ENCODE data around the gene PTPRN2. TPM values are rescaled to one million over a fixed set of nuclear protein-coding genes. Genes with fewer than 3 reads are reported as not detected.

PTPRN2 gene
- total RNA-seq, 4 donors from 2014 or later = 14.9 to 34.3 (median 21.3) TPM

DNA sequence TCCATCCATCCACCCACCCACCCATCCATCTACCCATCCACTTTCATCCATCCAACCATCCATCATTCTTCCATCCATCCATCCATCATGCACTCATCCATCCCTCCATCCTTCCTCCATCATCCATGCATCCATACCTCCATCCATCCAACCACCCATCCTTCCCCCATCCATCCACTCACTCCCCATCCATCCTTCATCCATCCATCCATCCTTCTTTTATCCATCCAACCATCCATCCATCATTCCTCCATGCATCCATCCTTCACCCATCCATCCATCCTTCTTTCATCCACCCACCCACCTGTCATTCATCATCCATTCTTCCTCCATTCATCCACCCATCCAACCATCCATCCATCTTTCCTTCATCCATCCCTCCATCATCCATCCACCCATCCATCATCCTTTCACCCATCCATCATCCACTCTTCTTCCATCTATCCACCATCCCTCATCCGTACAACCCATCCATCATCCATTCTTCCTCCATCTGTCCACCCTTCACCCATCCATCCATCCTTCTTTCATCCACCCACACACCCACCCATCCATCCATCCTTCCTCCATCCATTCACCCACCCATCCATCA lies 822.6 kb downstream of the PTPRN2 start:
- Histone ChIP-seq H3K36me3 (no peaks in the 10 kb centered on the region), H3K27me3 (no peaks in the 10 kb centered on the region), H3K4me1 (no peaks in the 10 kb centered on the region), H3K27ac (no peak overlapping the region), H3K9me3 (no peaks in the 10 kb centered on the region), H3K4me3 (no peak overlapping the region)
- TF ChIP-seq POLR2A (IDR thresholded peaks at IDR 0.05) = no peak
- TF ChIP-seq, protein P1, sequence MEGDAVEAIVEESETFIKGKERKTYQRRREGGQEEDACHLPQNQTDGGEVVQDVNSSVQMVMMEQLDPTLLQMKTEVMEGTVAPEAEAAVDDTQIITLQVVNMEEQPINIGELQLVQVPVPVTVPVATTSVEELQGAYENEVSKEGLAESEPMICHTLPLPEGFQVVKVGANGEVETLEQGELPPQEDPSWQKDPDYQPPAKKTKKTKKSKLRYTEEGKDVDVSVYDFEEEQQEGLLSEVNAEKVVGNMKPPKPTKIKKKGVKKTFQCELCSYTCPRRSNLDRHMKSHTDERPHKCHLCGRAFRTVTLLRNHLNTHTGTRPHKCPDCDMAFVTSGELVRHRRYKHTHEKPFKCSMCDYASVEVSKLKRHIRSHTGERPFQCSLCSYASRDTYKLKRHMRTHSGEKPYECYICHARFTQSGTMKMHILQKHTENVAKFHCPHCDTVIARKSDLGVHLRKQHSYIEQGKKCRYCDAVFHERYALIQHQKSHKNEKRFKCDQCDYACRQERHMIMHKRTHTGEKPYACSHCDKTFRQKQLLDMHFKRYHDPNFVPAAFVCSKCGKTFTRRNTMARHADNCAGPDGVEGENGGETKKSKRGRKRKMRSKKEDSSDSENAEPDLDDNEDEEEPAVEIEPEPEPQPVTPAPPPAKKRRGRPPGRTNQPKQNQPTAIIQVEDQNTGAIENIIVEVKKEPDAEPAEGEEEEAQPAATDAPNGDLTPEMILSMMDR (IDR thresholded peaks at IDR 0.05) = no peak
- no peak for DNase-seq

DNA sequence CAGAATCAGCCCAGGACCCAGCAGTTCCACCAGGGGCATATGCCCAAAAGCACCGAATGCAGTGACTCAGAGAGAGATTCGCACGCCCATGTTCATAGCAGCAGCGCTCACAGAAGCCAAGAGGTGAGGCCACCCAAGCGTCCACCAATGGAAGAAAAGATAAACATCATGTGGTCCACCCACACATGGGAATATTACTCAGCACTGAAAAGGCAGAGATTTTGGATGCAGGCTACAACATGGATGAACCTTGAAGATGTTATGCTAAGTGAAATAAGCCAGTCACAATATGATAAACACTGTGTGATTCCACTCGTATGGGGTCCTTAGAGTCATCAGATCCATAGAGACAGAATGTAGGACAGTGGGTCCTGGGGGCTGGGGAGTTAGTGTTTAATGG lies 823.4 kb downstream of the PTPRN2 start:
- TF ChIP-seq, protein P1 (IDR thresholded peaks at IDR 0.05) = no peak
- no peak for TF ChIP-seq POLR2A (IDR thresholded peaks at IDR 0.05)
- DNase-seq = no peak
- H3K36me3 ChIP-seq = no peaks in the 10 kb centered on the region
- H3K27ac ChIP-seq = no peak overlapping the region
- no peaks in the 10 kb centered on the region for H3K4me1 ChIP-seq
- no peaks in the 10 kb centered on the region for H3K9me3 ChIP-seq
- H3K27me3 ChIP-seq = no peaks in the 10 kb centered on the region
- H3K4me3 ChIP-seq = no peak overlapping the region

DNA sequence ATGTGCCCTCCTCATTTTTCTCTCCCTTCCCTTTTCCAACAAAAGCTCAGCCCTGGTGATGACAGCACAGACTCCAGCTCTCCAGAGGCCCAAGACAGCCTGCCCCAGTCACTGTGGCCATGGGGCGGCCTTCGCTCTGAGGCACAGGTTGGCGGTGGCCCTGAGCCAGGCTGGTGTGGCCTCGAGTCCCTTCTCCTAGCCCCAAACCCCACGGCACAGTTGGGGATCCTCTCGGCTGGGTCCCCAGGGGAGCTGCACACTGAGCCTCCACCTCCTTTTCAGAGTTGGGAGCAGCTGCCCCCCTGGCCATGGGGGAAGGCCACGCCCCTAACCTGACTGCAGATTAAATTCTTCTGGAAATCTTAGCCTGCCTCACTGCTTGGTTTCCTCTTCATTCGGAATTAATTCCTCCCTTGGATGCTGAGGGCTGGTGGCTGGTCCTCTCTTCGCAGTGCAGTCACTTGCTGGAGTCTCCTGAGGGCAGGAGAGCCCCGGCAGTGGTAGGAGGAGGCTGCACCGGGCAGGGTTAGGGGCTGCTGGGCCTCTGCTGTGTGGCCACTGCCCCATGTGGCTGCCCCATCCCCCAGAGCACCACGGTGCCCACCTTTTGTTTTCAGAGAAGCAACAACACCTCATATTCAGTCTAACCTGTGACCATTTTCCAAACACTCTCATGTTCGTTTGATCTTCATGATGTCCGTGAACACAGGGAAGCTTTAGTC lies 824.2 kb downstream of the PTPRN2 start:
- TF ChIP-seq POLR2A (IDR thresholded peaks at IDR 0.05) = no peak
- TF ChIP-seq, protein P1 (IDR thresholded peaks at IDR 0.05) = no peak
- Histone ChIP-seq H3K4me1 (no peaks in the 10 kb centered on the region), H3K27ac (no peak overlapping the region), H3K4me3 (no peak overlapping the region), H3K27me3 (no peaks in the 10 kb centered on the region), H3K9me3 (no peaks in the 10 kb centered on the region), H3K36me3 (no peaks in the 10 kb centered on the region)
- DNase-seq = no peak

DNA sequence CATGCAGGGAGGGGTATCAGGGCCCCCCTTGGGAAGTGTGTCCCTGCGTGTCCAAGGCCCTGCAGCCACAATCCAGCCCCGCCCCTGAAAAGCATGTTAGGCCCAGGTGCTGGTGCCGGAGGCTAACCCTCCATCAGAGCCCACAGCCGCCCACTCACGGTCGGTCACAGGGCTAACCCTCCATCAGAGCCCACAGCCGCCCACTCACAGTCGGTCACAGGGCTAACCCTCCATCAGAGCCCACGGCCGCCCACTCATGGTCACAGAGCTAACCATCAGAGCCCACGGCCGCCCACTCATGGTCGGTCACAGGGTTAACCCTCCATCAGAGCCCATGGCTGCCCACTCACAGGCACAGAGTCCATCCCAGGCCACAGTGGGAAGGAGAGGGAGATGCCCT lies 824.8 kb downstream of the PTPRN2 start:
- H3K36me3 ChIP-seq = no peaks in the 10 kb centered on the region
- no peak overlapping the region for H3K4me3 ChIP-seq
- no peaks in the 10 kb centered on the region for H3K27me3 ChIP-seq
- H3K4me1 ChIP-seq = no peaks in the 10 kb centered on the region
- no peak overlapping the region for H3K27ac ChIP-seq
- DNase-seq = no peak
- no peak for TF ChIP-seq POLR2A (IDR thresholded peaks at IDR 0.05)
- TF ChIP-seq, protein P1 (IDR thresholded peaks at IDR 0.05) = no peak
- H3K9me3 ChIP-seq = no peaks in the 10 kb centered on the region

DNA sequence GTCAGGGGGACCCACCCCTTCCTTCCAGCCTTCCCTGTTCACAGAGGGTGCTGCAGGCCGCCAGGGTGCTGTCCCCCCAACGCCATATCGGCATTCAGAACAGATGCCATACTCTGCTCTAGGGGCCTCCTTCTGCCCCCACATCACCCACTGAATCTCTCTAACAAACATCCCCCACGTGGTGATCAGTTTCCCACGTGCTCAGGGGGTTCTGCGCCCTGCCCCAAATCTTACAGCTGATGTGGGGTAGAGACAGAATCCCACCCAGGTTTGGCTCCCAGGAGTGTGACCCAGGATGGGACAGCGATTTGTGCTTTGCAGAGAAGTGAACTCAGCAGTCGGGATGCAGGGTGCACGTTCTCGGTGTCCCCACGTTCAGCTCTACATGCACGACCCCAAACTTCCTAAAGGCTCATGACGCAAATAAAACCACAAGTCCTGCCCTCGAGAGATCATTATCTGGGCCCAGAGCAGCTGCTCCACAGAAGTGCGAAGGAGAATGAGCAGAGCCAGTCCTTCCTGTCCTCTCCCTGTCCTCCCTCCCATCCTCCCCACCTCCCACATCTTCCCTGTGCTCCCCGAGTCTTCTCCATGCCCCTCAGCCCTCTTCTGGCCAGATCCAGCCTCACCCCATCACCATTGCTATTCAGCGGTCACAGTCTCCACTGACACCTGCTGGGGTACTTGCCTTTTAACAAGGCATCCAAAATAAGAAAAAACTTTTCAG lies 827.5 kb downstream of the PTPRN2 start:
- TF ChIP-seq, protein P1 (IDR thresholded peaks at IDR 0.05) = no peak
- TF ChIP-seq POLR2A (IDR thresholded peaks at IDR 0.05) = no peak
- DNase-seq = no peak

More for the DNA sequence above, 827.5 kb downstream of the PTPRN2 start:
- no peak overlapping the region for H3K4me3 ChIP-seq
- no peaks in the 10 kb centered on the region for H3K4me1 ChIP-seq
- no peaks in the 10 kb centered on the region for H3K27me3 ChIP-seq
- no peaks in the 10 kb centered on the region for H3K36me3 ChIP-seq
- no peaks in the 10 kb centered on the region for H3K9me3 ChIP-seq
- H3K27ac ChIP-seq = no peak overlapping the region
